PFSK-1 (cell line): Measurements from ENCODE around the gene TMEM245.

Experiments used
- SIN3A ChIP-seq: IDR thresholded peaks from 2 replicates; pipeline ENCODE4 v1.6.1; 2012; ENCODE audit warnings: mild to moderate bottlenecking, low read length, moderate library complexity, borderline replicate concordance; ENCODE audit not compliant: insufficient read depth
- TAF1 ChIP-seq: IDR thresholded peaks from 2 replicates; pipeline ENCODE4 v1.6.1; 2012; ENCODE audit warnings: low read length, control low read depth, borderline replicate concordance; ENCODE audit not compliant: insufficient read depth

- TF ChIP-seq TAF1, result no peak
- TF ChIP-seq SIN3A, result no peak
These were observed 36.6 kb downstream of the TMEM245 start for GRCh38 chr9:109083141-109083540.
